OCI-LY1 (cell line): ENCODE measurements around the gene PI4KA.
A peak's percentile ranks its signal among the peaks of the same experiment; 100 is the strongest.

Source experiments
- H2AFZ ChIP-seq: fragments of 200-600 bp; sonication (generic), shearing (Covaris generic); 2 replicates; pipeline ENCODE4 v1.6.0; 2014; ENCODE audit warnings: antibody characterized with exemption, mild to moderate bottlenecking, low read length
- H3F3A ChIP-seq: fragments of 200-600 bp; sonication (generic), shearing (Covaris generic); 2 replicates; pipeline ENCODE4 v1.6.0; 2014; ENCODE audit warnings: mild to moderate bottlenecking, antibody characterized with exemption, low read length, moderate library complexity; ENCODE audit not compliant: insufficient read depth
- H3K27ac ChIP-seq: fragments of 200-600 bp; sonication (generic); 2 replicates; pipeline ENCODE4 v1.5.1; 2014; ENCODE audit warnings: low read length, mixed run types, mild to moderate bottlenecking, low read depth; ENCODE audit not compliant: poor library complexity, severe bottlenecking
- H3K27me3 ChIP-seq: fragments of 200-600 bp; sonication (generic); 2 replicates; pipeline ENCODE4 v1.6.0; 2014; ENCODE audit warnings: antibody characterized with exemption, mild to moderate bottlenecking, low read length, moderate library complexity; ENCODE audit not compliant: insufficient read depth
- H3K36me3 ChIP-seq: fragments of 200-600 bp; sonication (generic); 2 replicates; pipeline ENCODE4 v1.6.1; 2014; ENCODE audit warnings: mild to moderate bottlenecking, antibody characterized with exemption, low read length, moderate library complexity, mixed read lengths; ENCODE audit not compliant: insufficient read depth
- H3K4me1 ChIP-seq: fragments of 200-600 bp; sonication (generic); 2 replicates; pipeline ENCODE4 v1.5.1; 2014; ENCODE audit warnings: mild to moderate bottlenecking, low read length, moderate library complexity; ENCODE audit not compliant: insufficient read depth, severe bottlenecking
- H3K4me2 ChIP-seq: fragments of 200-600 bp; sonication (generic), shearing (Covaris generic); 2 replicates; pipeline ENCODE4 v1.6.1; 2014; ENCODE audit warnings: low read length
- H3K4me3 ChIP-seq: fragments of 200-600 bp; sonication (generic); 2 replicates; pipeline ENCODE4 v1.5.1; 2014; ENCODE audit warnings: low read length, low read depth, mild to moderate bottlenecking, mixed read lengths; ENCODE audit not compliant: poor library complexity, severe bottlenecking
- H3K79me2 ChIP-seq: fragments of 200-600 bp; shearing (Covaris generic); 2 replicates; pipeline ENCODE4 v1.6.1; 2016; ENCODE audit warnings: mixed run types, low read length, mixed read lengths; ENCODE audit not compliant: insufficient read depth
- H3K9ac ChIP-seq: fragments of 200-600 bp; sonication (generic), shearing (Covaris generic); 2 replicates; pipeline ENCODE4 v1.6.1; 2014; ENCODE audit warnings: mild to moderate bottlenecking, low read length, mixed read lengths
- H3K9me2 ChIP-seq: fragments of 200-600 bp; sonication (generic), shearing (Covaris generic); 2 replicates; pipeline ENCODE4 v1.6.1; 2014; ENCODE audit warnings: low read depth, mild to moderate bottlenecking, low read length, mixed read lengths
- H3K9me3 ChIP-seq: fragments of 200-600 bp; shearing (Covaris generic); 2 replicates; pipeline ENCODE4 v1.6.1; 2014; ENCODE audit warnings: low read length, mixed read lengths
- H4K20me1 ChIP-seq: fragments of 200-600 bp; sonication (generic), shearing (Covaris generic); 2 replicates; pipeline ENCODE4 v1.6.0; 2016; ENCODE audit warnings: mild to moderate bottlenecking, low read length; ENCODE audit not compliant: insufficient read depth
- EZH2 ChIP-seq: fragments of 200-600 bp; sonication (generic), shearing (Covaris generic); IDR thresholded peaks from 2 replicates; pipeline ENCODE4 v1.8.0; 2017; ENCODE audit warnings: borderline replicate concordance, mixed run types, mild to moderate bottlenecking, antibody characterized with exemption, low read length, moderate library complexity, mixed read lengths
- TF ChIP-seq, protein P1 (sequence below): fragments of 200-600 bp; sonication (generic), shearing (Covaris generic); IDR thresholded peaks from 2 replicates; pipeline ENCODE4 v1.5.1; 2017; ENCODE audit warnings: mild to moderate bottlenecking, antibody characterized with exemption, low read length, moderate library complexity, mixed read lengths

The PI4KA gene

DNA sequence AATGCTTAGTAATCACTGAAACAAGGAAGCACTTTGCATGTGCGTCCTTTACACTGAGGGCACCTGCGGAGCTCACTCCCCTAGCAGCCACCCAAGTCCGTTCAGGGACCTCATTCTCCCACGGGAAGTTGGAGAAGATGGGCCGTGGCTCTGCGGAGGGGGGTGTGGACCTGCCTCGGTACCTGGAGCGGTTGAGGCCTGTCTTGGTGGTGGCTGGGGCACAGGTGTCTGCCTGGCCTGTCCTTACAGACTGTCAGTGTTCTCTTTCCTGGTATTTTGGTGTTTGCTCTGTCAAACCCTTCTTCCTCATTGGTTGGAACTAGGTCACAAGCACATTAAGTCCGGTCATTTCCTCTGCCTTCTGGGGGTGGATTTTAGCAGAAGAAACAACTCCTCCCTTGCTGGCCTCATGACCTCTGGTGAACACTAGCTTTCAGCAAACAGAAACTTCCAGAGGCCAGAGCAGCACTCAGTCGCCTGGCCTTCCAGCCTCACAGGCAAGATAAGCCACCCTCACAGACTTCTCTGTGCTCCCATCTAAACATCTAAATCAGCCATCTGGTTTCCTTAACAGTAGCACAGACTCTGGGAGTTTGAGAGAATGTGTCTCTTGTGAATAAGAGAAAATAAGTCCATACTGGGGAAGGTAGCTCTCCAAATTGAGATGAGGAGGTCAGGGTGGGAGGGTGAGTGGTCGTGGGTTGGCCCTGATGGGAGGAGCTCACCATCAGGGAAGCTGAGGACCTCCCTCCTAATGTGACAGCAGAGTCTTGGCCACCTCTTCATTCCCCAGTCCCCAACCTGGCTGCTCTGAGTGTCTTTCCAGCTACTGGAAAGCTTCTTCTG, 8.8 kb upstream of the PI4KA start:
- H3K36me3 ChIP-seq = peaks cover 23% of the 10 kb centered on the region
- peak overlapping the region; percentile 8 for H3K27ac ChIP-seq
- H3K4me3 ChIP-seq = no peak overlapping the region
- no peaks in the 10 kb centered on the region for H4K20me1 ChIP-seq
- H3K27me3 ChIP-seq = no peaks in the 10 kb centered on the region
- no peak overlapping the region for H2AFZ ChIP-seq
- H3K4me1 ChIP-seq = peaks cover 18% of the 10 kb centered on the region
- no peaks in the 10 kb centered on the region for H3K9me2 ChIP-seq
- H3K4me2 ChIP-seq = peak overlapping the region; percentile 7; the same call in 1 of the 2 replicates
- no peaks in the 10 kb centered on the region for H3K79me2 ChIP-seq
- no peak for TF ChIP-seq EZH2
- TF ChIP-seq, protein P1, sequence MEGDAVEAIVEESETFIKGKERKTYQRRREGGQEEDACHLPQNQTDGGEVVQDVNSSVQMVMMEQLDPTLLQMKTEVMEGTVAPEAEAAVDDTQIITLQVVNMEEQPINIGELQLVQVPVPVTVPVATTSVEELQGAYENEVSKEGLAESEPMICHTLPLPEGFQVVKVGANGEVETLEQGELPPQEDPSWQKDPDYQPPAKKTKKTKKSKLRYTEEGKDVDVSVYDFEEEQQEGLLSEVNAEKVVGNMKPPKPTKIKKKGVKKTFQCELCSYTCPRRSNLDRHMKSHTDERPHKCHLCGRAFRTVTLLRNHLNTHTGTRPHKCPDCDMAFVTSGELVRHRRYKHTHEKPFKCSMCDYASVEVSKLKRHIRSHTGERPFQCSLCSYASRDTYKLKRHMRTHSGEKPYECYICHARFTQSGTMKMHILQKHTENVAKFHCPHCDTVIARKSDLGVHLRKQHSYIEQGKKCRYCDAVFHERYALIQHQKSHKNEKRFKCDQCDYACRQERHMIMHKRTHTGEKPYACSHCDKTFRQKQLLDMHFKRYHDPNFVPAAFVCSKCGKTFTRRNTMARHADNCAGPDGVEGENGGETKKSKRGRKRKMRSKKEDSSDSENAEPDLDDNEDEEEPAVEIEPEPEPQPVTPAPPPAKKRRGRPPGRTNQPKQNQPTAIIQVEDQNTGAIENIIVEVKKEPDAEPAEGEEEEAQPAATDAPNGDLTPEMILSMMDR = no peak
- H3K9me3 ChIP-seq = no peaks in the 10 kb centered on the region
- peak overlapping the region; percentile 3; the same call in 1 of the 2 replicates for H3K9ac ChIP-seq
- H3F3A ChIP-seq = no peaks in the 10 kb centered on the region

DNA sequence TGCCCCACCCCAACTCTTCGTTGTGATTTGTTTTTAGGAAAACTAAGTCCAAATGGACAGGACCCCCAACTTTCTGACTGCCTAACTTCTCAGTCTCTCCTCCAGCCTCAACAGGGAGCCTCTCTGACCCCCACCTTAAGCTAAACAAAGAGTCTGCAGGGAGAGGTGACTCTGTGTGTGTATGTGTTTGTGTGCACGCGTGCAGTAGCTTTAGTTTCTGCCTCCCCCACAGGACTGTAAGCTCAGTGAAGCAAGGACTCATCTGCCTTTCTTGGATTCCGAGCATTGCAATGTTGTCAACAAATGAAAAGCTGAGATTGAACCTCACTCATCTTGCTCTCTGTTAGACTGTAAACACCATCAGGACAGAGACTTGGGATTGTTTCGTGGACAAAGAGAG, 8.1 kb upstream of the PI4KA start:
- no peaks in the 10 kb centered on the region for H3K9me2 ChIP-seq
- H3K4me2 ChIP-seq = peak overlapping the region; percentile 7; the same call in 1 of the 2 replicates
- peaks cover 18% of the 10 kb centered on the region for H3K4me1 ChIP-seq
- no peak overlapping the region for H2AFZ ChIP-seq
- H3K27ac ChIP-seq = peak overlapping the region; percentile 8
- peaks cover 26% of the 10 kb centered on the region for H3K36me3 ChIP-seq
- no peaks in the 10 kb centered on the region for H3K79me2 ChIP-seq
- TF ChIP-seq EZH2 = no peak
- TF ChIP-seq, protein P1 = no peak
- no peak overlapping the region; the same call in 1 of the 2 replicates for H3K9ac ChIP-seq
- H3F3A ChIP-seq = no peaks in the 10 kb centered on the region
- no peaks in the 10 kb centered on the region for H3K27me3 ChIP-seq
- H3K4me3 ChIP-seq = no peak overlapping the region
- no peaks in the 10 kb centered on the region for H4K20me1 ChIP-seq
- no peaks in the 10 kb centered on the region for H3K9me3 ChIP-seq

DNA sequence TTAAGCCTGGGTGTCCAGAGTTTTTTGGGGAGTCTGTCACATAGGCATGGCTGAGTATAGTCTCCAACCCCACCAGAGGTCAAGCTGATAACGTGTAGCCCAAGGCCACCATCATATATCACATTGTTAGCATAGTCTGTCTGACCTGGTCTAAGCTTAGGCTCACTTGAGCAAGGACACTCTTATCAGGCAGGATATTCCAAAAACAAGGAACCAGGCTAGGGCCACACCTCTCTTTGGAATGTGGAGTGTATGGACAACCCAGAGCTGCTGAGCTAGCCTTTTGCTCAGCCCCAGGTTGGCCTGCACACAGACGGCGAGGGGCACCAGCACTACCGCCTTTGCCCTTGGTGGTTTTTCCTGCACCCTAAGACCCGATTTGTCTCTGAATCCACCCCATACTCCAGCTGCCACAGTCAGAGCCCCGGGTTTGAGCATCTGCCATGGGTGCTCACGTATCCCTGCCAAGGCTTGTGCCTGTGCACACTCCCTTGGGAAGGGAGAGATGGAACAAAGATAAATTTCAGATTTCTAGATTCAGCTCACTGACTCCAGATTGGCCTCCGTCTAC, 7.3 kb upstream of the PI4KA start:
- H3F3A ChIP-seq = no peaks in the 10 kb centered on the region
- no peak overlapping the region for H3K4me3 ChIP-seq
- H3K27ac ChIP-seq = no peak overlapping the region
- no peak overlapping the region for H2AFZ ChIP-seq
- H4K20me1 ChIP-seq = no peaks in the 10 kb centered on the region
- H3K9me2 ChIP-seq = no peaks in the 10 kb centered on the region
- no peak overlapping the region for H3K9ac ChIP-seq
- no peak for TF ChIP-seq EZH2
- TF ChIP-seq, protein P1 = no peak
- H3K36me3 ChIP-seq = peaks cover 26% of the 10 kb centered on the region
- no peaks in the 10 kb centered on the region for H3K9me3 ChIP-seq
- H3K4me1 ChIP-seq = peaks cover 18% of the 10 kb centered on the region
- no peaks in the 10 kb centered on the region for H3K27me3 ChIP-seq
- no peaks in the 10 kb centered on the region for H3K79me2 ChIP-seq
- no peak overlapping the region for H3K4me2 ChIP-seq
